CD4-positive, alpha-beta T cell treated with Interleukin-15 for 1 hour (primary cell): Measurements from ENCODE around the gene MEX3A.
"Not testable (repeated sequence)": the region's sequence is repeated elsewhere in the genome, so short reads cannot be mapped to it uniquely, and the experiment has no call there.

Experiments used
- DNase-seq: peaks from one replicate; pipeline ENCODE4 v3.0.0-alpha.2; 2020

The MEX3A gene

GRCh38 chr1:156053768-156054499 is 28.3 kb downstream of the MEX3A start, which contains the start of gene UBQLN4:
Gene UBQLN4, minus strand, starts transcription at chr1:156053798. Its CDS starts 97 bp downstream, at chr1:156053701.
- peak; percentile 89 for DNase-seq

DNA sequence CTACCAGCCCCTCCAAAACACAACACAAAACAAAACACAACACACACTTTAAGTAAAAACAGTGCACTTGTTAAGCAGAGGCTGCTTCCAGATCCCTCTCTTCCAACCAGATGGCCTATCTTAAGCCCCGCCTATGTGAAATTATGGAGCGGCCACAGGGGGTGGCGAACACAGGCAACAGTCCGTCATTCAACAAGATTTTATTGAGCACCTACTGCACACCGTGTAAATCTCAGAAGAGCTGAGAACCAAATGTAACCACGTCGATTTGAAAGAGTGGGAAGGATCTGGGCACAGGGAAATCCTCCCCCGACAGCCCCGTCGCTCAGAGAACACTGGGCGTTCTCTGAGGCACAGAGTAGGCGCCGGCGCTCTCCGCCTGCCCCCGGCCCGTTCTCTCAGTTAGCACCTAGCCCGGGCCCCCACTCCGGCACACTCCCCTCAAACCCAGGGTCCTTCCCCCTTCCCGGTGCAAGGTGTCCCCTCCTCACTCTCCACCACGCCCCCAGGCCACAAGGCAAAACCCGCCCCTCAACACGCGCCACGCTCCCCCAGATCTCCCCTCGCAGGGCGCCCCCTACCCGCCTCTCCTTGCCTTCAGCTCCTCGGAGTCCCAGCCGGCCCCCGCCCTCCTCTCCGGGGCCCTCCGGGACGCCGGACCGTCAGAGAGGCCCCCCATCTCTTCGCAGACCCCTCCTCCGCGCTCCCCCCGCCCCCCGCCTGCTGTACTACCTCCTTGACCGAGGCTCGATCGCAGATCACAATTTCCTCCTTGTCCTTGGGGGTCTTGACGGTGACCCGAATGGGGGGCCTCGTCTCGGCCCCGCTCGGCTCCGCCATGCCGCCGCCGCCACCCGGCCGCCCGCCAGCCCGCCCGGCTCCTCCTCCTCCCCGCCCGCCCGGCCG is 29.1 kb downstream of the MEX3A start:
- peak; percentile 72 for DNase-seq

DNA sequence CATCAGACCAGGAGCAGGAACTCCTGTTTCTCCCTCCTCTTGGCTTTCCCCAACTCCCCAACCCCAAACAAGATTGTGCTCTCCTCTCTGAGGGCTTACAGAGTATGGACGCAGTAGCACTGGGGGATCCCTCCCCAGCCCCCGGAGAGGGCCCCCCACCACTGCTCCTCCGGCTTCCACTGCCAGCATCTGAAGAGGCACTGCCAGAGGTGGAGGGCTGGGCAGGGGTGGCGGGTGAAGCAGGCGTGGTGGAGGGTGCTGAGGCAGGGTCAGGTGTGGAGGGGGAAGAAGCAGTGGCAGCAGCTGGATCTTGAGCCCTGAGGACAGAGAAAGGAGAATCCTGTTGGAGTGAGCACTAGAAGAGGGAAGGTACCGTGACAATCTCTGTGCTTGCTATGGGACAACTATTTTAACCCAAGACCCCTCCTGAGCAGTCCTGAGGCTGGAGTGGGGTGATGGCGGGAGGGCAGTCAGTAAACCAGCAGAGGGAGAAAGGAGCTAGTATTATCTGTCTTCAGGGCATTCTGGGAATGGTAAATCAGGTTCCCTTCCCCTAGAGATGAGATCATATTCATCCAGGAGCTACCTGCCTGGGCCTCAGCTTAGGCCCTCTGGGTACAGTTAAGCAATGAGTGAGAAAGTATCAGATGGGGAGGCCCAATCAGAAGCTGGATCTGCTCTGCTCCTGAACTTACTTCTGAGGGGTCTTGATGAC is 31.1 kb downstream of the MEX3A start:
- no peak for DNase-seq

GRCh38 chr1:156050376-156050775 is 31.9 kb downstream of the MEX3A start:
- no peak for DNase-seq

DNA sequence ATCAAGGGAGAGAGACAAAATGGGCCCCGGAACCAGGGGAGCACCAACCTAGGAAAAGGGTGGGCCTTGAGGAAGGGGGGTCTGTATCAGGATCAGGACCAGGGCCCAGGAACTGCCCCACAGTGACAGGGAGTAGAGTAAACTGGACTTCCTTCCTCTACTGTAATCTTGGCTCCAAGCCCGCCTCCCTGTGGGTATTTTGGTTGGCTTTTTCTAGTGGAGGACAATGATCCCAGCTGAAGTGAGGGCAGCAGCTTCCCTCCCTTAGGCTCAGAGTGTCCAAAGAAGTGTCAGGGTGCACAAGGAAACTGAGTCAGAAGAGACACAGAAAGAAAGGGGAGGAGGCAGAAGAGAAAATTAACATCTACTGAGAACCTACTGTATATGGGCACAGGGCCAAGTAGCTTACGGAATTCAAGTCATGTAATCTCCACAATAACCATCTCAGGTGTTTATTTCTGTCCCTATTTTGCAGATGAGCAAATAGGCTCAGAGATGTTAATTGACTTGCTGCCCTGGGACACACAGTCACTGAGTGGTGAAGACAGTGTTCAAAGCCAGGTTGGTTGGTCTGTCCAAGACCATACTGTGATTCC is 33.5 kb downstream of the MEX3A start:
- no peak for DNase-seq

DNA sequence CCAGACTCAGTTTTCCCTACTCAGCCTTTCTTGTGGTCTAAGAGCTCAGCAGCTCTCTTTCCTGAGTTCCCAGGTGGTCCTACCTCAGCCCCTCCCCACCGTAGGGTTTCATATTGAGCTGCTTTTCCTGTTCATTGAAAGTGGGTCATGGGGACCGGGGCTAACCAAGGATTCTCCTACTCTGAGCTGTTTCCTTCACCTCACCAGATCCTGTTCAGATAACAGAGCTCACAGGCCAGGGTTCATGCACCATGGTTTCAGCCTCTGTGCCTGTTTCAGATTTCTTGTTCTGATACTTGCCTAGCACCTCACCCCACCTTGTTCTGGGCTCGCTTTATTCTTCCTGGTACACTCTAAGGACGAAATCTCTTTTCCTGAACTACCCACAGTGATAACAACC is 37.2 kb downstream of the MEX3A start:
- DNase-seq, result no peak

GRCh38 chr1:156042828-156043227 is 39.4 kb downstream of the MEX3A start:
- no peak for DNase-seq

DNA sequence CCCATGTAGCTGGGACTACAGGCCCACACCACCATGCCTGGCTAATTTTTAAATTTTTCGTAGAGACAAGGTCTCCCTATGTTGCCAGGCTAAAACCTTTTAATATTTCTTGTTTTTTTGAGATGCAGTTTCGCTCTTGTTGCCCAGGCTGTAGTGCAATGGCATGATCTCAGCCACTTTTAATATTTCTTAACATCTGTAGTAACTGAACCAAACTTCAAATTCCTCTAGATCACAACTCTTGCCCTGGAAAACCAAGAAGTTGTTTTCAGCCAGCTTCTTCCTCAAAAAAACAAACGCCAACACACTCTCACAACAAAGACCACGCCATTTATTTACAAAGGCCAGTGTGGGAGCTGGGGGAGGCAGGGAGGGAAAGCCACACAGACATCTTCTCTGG is 47.3 kb downstream of the MEX3A start:
- not testable (repeated sequence) for DNase-seq

DNA sequence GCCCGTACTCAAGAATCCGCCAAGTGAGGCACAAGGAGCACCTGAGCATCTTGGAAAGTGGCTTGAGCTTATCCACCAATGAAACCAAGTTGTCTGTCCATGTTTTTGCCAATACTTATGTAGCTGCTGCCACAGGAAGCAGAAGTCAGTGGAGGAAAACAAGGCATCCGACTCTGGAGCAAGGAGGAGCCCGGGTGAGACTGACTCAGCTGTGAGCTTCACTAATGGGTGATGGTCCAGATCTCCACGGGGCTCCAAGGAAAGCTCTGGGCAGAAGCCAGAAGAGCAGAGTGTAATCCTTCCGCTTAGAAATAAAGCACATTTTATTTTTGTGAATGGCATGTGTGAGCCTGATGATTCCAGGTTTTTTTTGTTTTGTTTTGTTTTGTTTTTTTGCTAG is 49.3 kb downstream of the MEX3A start:
- no peak for DNase-seq

DNA sequence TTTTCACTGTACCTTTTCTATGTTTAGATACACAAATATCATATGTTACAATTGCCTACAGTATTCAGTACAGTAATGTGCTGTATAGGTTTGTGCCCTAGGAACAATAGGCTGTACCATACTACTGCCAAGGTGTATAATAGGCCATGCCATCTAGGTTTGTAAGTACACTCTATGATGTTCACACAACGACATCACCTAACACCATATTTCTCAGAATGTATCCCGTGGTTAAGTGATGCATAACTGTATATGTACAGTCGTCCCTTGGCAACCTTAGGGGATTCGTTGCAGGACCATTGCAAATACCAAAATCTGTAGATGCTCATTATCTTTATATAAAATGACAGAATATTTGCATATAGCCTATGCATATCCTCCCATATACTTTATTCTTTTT is 55.7 kb downstream of the MEX3A start:
- DNase-seq, result no peak

DNA sequence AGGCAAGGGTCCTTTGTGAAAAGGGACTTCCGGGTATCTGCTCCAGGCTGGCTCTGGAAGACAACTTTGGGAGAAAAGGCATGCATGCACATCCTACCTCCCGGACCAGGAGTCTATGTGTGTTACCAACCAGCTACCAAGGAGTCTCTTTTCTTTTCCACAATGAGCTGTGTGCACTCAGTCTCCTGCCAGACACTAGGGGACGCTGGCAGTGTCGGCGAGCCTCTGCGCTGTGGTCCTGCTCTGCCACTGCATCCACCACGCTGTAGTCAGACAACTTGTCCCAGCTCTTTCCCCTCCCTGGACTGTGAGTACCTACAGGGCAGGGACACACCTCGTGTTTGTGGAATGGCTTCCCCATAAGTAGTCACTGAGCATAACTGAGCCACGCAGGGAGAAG is 56.4 kb downstream of the MEX3A start:
- DNase-seq, result peak; percentile 28

DNA sequence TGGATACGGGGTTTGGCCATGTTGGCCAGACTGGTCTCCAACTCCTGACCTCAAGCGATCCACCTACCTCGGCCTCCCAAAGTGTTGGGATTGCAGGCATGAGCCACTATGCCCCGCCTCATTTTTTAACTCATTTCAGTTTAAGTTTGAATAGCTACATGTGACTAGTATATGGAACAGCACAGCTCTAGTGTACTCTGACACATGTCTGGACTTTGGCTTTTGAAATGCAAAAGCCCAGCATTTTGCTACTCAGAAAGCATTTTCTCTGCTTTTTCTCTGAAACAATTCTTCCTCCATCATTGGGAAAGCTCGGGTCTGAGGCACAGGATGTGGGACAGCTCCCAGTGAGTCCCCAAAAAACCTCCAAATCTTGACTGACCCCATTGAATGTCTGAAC is 57.5 kb downstream of the MEX3A start:
- DNase-seq, result no peak
